Tongue (tissue), 3 donors: Measurements from ENCODE around the gene MPV17L2. TPM values are rescaled to one million over a fixed set of nuclear protein-coding genes. Genes with fewer than 3 reads are reported as not detected.

Source experiments
- DNase-seq: peaks from one replicate; pipeline ENCODE4 v3.0.0-alpha.2; 2015
- small RNA-seq: library from RNA; depleted of rRNA; stranded (forward); fragments of <200 nt; gene quantifications from one replicate; pipeline ENCODE3, GENCODE V24; 2014; ENCODE audit warnings: low replicate concordance
- total RNA-seq: library from RNA; depleted of rRNA; stranded (reverse); fragments of >200 nt; gene quantifications from one replicate; pipeline ENCODE4 v1.2.3, GENCODE V29; 2014

The MPV17L2 gene
- total RNA-seq, 1 donor from 2014 or later, result 6.5 TPM

DNA sequence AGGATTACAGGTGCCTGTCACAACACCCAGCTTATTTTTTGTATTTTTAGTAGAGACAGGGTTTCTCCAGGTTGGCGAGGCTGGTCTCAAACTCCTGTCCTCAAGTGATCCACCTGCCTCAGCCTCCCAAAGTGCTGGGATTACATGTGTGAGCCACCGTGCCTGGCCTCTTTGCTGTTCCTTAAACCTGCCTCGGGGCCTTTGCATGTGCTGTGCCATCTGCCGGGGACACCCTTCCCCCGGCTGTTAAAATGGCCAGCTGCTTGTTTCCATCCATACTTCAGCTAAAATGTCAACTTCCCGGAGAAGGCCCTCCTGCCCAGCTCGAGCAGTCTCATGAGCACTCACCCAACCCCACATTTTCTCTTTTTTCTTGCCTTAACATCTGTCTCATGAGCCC lies 52.3 kb downstream of the MPV17L2 start:
- DNase-seq, result no peak

Small RNAs within 50 kb of the gene (small RNA-seq; reads per million reads assigned to genes)
- gene IFI30, result not detected

Other genes with a start within 250 kb of the MPV17L2 start
- gene KCNN1, start 226.1 kb upstream of the MPV17L2 start, total RNA-seq, result 0.41 TPM
- gene ARRDC2, start 185.0 kb upstream of the MPV17L2 start, total RNA-seq, result 30.1 TPM
- 0.41 TPM for gene IL12RB1, start 106.3 kb upstream of the MPV17L2 start, total RNA-seq
- gene MAST3, start 95.4 kb upstream of the MPV17L2 start, total RNA-seq, result 4.9 TPM
- 34.5 TPM for gene PIK3R2, start 40.1 kb upstream of the MPV17L2 start, total RNA-seq
- 0.21 TPM for gene IFI30, start 19.4 kb upstream of the MPV17L2 start, total RNA-seq
- gene RAB3A, start 10.8 kb downstream of the MPV17L2 start, total RNA-seq, result 2.1 TPM
- 5.7 TPM for gene PDE4C, start 33.2 kb downstream of the MPV17L2 start, total RNA-seq
- 0.62 TPM for gene IQCN, start 81.2 kb downstream of the MPV17L2 start, total RNA-seq
- gene JUND, start 88.4 kb downstream of the MPV17L2 start, total RNA-seq, result 276 TPM
- 143 TPM for gene LSM4, start 129.9 kb downstream of the MPV17L2 start, total RNA-seq
- 12.7 TPM for gene PGPEP1, start 147.4 kb downstream of the MPV17L2 start, total RNA-seq
- 0.51 TPM for gene GDF15, start 192.9 kb downstream of the MPV17L2 start, total RNA-seq
- gene LRRC25, start 204.4 kb downstream of the MPV17L2 start, total RNA-seq, result 1.8 TPM
- gene SSBP4, start 226.2 kb downstream of the MPV17L2 start, total RNA-seq, result 50.1 TPM
- gene ISYNA1, start 244.9 kb downstream of the MPV17L2 start, total RNA-seq, result 49.3 TPM